OCI-LY7 (cell line): ENCODE measurements around the gene PLCL2. TPM values are rescaled to one million over a fixed set of nuclear protein-coding genes. Genes with fewer than 3 reads are reported as not detected.

Source experiments
- BruUV-seq: library from RNA; stranded (reverse); fragments of 400-500 nt; replicated peaks from 2 replicates; lab custom pipeline; 2021; lab: Mats Ljungman, UMichigan
- CTCF ChIA-PET: fragments of 300-600 bp; sonication (Branson Sonifier 250); formaldehyde crosslinking; loops from one replicate; lab custom pipeline; 2022; ENCODE audit warnings: antibody characterized with exemption; ENCODE audit not compliant: unreplicated experiment; lab: Charles Lee
- POLR2A ChIA-PET: fragments of 300-600 bp; sonication (Branson Sonifier 250); formaldehyde crosslinking; loops from one replicate; lab custom pipeline; 2022; ENCODE audit warnings: antibody characterized with exemption; lab: Charles Lee
- DNase-seq: peaks from one replicate; pipeline ENCODE4 v3.0.0-alpha.2; 2015; ENCODE audit warnings: low spot score
- H2AFZ ChIP-seq: fragments of 200-600 bp; sonication (generic), shearing (Covaris generic); 2 replicates; pipeline ENCODE4 v1.6.1; 2014; ENCODE audit warnings: mild to moderate bottlenecking, antibody characterized with exemption, low read length, moderate library complexity
- H3K27ac ChIP-seq: fragments of 200-600 bp; sonication (generic); 2 replicates; pipeline ENCODE4 v1.5.1; 2014; ENCODE audit warnings: mixed run types, low read depth, mild to moderate bottlenecking, moderate library complexity, low read length, inconsistent platforms; ENCODE audit not compliant: poor library complexity, severe bottlenecking
- H3K36me3 ChIP-seq: fragments of 200-600 bp; sonication (generic); 2 replicates; pipeline ENCODE4 v1.6.1; 2014; ENCODE audit warnings: mild to moderate bottlenecking, antibody characterized with exemption, low read length, moderate library complexity, mixed read lengths; ENCODE audit not compliant: insufficient read depth
- H3K4me1 ChIP-seq: fragments of 200-600 bp; sonication (generic); 2 replicates; pipeline ENCODE4 v1.5.1; 2014; ENCODE audit warnings: mild to moderate bottlenecking, low read length; ENCODE audit not compliant: insufficient read depth, poor library complexity, severe bottlenecking
- H3K4me2 ChIP-seq: fragments of 200-600 bp; sonication (generic); 2 replicates; pipeline ENCODE4 v1.6.1; 2014; ENCODE audit warnings: mild to moderate bottlenecking, low read length
- H3K4me3 ChIP-seq: fragments of 200-600 bp; sonication (generic); 2 replicates; pipeline ENCODE4 v1.5.1; 2014; ENCODE audit warnings: mild to moderate bottlenecking, low read depth, low read length; ENCODE audit not compliant: poor library complexity, severe bottlenecking
- H3K79me2 ChIP-seq: fragments of 200-600 bp; sonication (generic); 2 replicates; pipeline ENCODE4 v1.6.1; 2016; ENCODE audit warnings: low read depth, mild to moderate bottlenecking, low read length, moderate library complexity, mixed read lengths; ENCODE audit not compliant: insufficient read depth
- H3K9me2 ChIP-seq: fragments of 200-600 bp; sonication (generic); 2 replicates; pipeline ENCODE4 v1.6.1; 2016; ENCODE audit warnings: mild to moderate bottlenecking, low read length, mixed read lengths; ENCODE audit not compliant: insufficient read depth
- H3K9me3 ChIP-seq: fragments of 200-600 bp; sonication (generic); 2 replicates; pipeline ENCODE4 v1.6.1; 2014; ENCODE audit warnings: mild to moderate bottlenecking, mixed run types, low read length, mixed read lengths
- H4K20me1 ChIP-seq: fragments of 200-600 bp; sonication (generic); 2 replicates; pipeline ENCODE4 v1.6.1; 2014; ENCODE audit warnings: mild to moderate bottlenecking, antibody characterized with exemption, low read length, moderate library complexity, mixed read lengths; ENCODE audit not compliant: insufficient read depth
- CTCF ChIP-seq: fragments of 200-600 bp; sonication (generic); conservative IDR thresholded peaks from 2 replicates; pipeline ENCODE4 v1.5.1; 2014; ENCODE audit warnings: mild to moderate bottlenecking, antibody characterized with exemption, low read length, moderate library complexity, mixed read lengths
- EZH2phosphoT487 ChIP-seq: fragments of 200-600 bp; sonication (generic); IDR thresholded peaks from 2 replicates; pipeline ENCODE4 v1.6.1; 2018; ENCODE audit warnings: low read depth, borderline replicate concordance, mild to moderate bottlenecking, mixed run types, antibody characterized with exemption, low read length, moderate library complexity, mixed read lengths
- intact Hi-C: fragments of 100-400 bp; cut with micrococcal nuclease; formaldehyde crosslinking; loops from one replicate; pipeline ENCODE4 v1.10.0; 2022; ENCODE audit not compliant: unreplicated experiment
- total RNA-seq, 2 experiments: library from RNA; depleted of rRNA in 1 of 2; stranded (reverse); fragments of >200 nt in 1 of 2; shearing (Covaris generic) in 1 of 2; gene quantifications; 2 replicates each; pipeline ENCODE4 v1.2.3, GENCODE V29; 2014 to 2022

The PLCL2 gene
- total RNA-seq, 2 experiments from 2014 or later, result 34.1 to 41.6 TPM

GRCh38 chr3:17052363-17052762, 167.6 kb downstream of the PLCL2 start:
- Histone ChIP-seq H3K4me1 (no peaks in the 10 kb centered on the region), H3K9me2 (no peaks in the 10 kb centered on the region), H3K9me3 (no peaks in the 10 kb centered on the region), H3K4me3 (no peak overlapping the region), H2AFZ (no peak overlapping the region), H3K4me2 (no peak overlapping the region), H3K79me2 (no peaks in the 10 kb centered on the region), H3K36me3 (peaks cover 23% of the 10 kb centered on the region), H4K20me1 (no peaks in the 10 kb centered on the region), H3K27ac (no peak overlapping the region)
- peak; percentile 9 for DNase-seq
- TF ChIP-seq EZH2phosphoT487 (no peak), CTCF (no peak)
- no TSS peak for BruUV-seq
- intact Hi-C loops, result no loop called here
- ChIA-PET POLR2A (no interaction called here), CTCF (interaction anchor here (0.6 kb wide), 1 partner anchor 310 kb away, joined by 4 read pairs; no protein-coding TSS in a partner anchor)

- DNase-seq, result no peak
- POLR2A ChIA-PET, result no interaction called here
- no TSS peak for BruUV-seq
Measured at GRCh38 chr3:17054301-17054981, 169.7 kb downstream of the PLCL2 start.

More at GRCh38 chr3:17054301-17054981, 169.7 kb downstream of the PLCL2 start:
- Histone ChIP-seq H3K79me2 (no peaks in the 10 kb centered on the region), H3K9me2 (no peaks in the 10 kb centered on the region), H3K36me3 (peaks cover 7% of the 10 kb centered on the region; the same call in 1 of the 2 replicates), H4K20me1 (no peaks in the 10 kb centered on the region), H3K4me1 (no peaks in the 10 kb centered on the region), H3K27ac (no peak overlapping the region), H2AFZ (no peak overlapping the region), H3K9me3 (no peaks in the 10 kb centered on the region), H3K4me2 (no peak overlapping the region), H3K4me3 (no peak overlapping the region)
- CTCF ChIA-PET, result no interaction called here
- TF ChIP-seq EZH2phosphoT487, result no peak
- no peak for TF ChIP-seq CTCF
- intact Hi-C loops, result no loop called here
